Mammary epithelial cell (primary cell): Measurements from ENCODE around the gene MIPEP.

Source experiments
- CTCF ChIP-seq, 2 donors: IDR thresholded peaks in 1 of 2; conservative IDR thresholded peaks in 1 of 2; 2 replicates each; pipeline ENCODE4 v1.5.1; 2011 to 2012; ENCODE audit warnings: inconsistent platforms in 2 of 2, low read length in 2 of 2, mild to moderate bottlenecking in 2 of 2, control low read depth in 1 of 2, low read depth in 1 of 2; ENCODE audit not compliant: insufficient read depth in 1 of 2; ENCODE audit errors: extremely low read depth in 1 of 2
- EZH2 ChIP-seq: IDR thresholded peaks from 2 replicates; pipeline ENCODE4 v1.6.1; 2012; ENCODE audit warnings: low read length, inconsistent platforms, borderline replicate concordance

DNA sequence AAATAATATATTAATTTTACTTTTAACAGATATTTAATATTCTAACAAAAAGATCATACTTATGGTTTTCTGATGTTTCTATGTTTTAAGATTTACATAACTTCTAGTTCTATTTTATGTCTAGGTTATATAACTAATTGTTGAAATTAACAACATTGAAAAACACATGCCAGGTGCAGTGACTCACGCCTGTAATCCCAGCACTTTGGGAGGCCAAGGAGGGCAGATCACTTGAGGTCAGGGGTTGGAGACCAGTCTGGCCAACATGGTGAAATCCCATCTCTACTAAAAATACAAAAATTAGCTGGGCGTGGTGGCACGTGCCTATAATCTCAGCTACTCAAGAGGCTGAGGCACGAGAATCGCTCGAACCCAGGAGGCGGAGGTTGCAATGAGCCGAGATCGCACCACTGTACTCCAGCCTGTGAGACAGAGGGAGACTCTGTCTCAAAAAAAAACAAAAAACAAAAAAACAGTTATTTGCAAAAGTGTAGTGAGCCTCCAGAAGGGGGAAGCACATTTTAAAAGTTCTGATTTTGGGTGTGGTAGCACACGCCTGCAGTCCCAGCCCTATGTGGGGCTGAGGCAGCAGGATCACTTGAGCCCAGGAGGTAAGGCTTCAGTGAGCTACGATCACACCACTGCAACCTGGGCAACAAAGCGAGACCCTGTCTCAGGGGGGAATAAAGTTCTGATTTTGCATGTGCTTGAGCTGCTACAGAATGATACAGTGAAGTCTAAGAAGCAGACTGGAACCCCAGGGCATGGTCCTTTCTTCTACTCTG, 18.7 kb downstream of the MIPEP start:
- TF ChIP-seq CTCF (conservative IDR thresholded peaks at IDR 0.05 in 1 of 2, IDR thresholded peaks at IDR 0.05 in 1 of 2; ENCODE audit: extremely low read depth in 1 of 2, insufficient read depth in 1 of 2, low read depth in 1 of 2, low read length in 2 of 2): no peak
- no peak for TF ChIP-seq EZH2
